HK-2 (cell line): ENCODE measurements around the gene PRSS16.
"Not testable (repeated sequence)": the region's sequence is repeated elsewhere in the genome, so short reads cannot be mapped to it uniquely, and the experiment has no call there.

Source experiments
- DNase-seq: peaks from one replicate; pipeline ENCODE4 v3.0.0-alpha.2; 2018; ENCODE audit not compliant: unreplicated experiment

Gene PRSS16

GRCh38 chr6:27247133-27247836 is at the start of gene PRSS16:
TSS of gene PRSS16 (plus strand) at chr6:27247701. CDS start at chr6:27247738, 37 bp downstream.
- DNase-seq, result no peak

- DNase-seq, result no peak
Observed at GRCh38 chr6:27205375-27206278, 41.9 kb upstream of the PRSS16 start.

GRCh38 chr6:27206806-27207205 is 40.7 kb upstream of the PRSS16 start:
- no peak for DNase-seq

GRCh38 chr6:27208042-27208441 is 39.5 kb upstream of the PRSS16 start:
- no peak for DNase-seq

GRCh38 chr6:27209196-27209595 is 38.3 kb upstream of the PRSS16 start:
- no peak for DNase-seq

GRCh38 chr6:27209659-27210269 is 37.7 kb upstream of the PRSS16 start:
- DNase-seq, result no peak

- DNase-seq, result not testable (repeated sequence)
Observed at GRCh38 chr6:27213091-27213517, 34.4 kb upstream of the PRSS16 start.

- no peak for DNase-seq
Observed at GRCh38 chr6:27213544-27214125, 33.9 kb upstream of the PRSS16 start.

GRCh38 chr6:27214126-27214601 is 33.3 kb upstream of the PRSS16 start:
- no peak for DNase-seq

- no peak for DNase-seq
Observed at GRCh38 chr6:27216874-27217273, 30.6 kb upstream of the PRSS16 start.

- DNase-seq, result not testable (repeated sequence)
Observed at GRCh38 chr6:27222971-27223370, 24.5 kb upstream of the PRSS16 start.

GRCh38 chr6:27224729-27225128 is 22.8 kb upstream of the PRSS16 start:
- DNase-seq, result no peak

- DNase-seq, result no peak
Observed at GRCh38 chr6:27228963-27229477, 18.5 kb upstream of the PRSS16 start.

GRCh38 chr6:27230758-27231111 is 16.8 kb upstream of the PRSS16 start:
- DNase-seq, result no peak

GRCh38 chr6:27234576-27234975 is 12.9 kb upstream of the PRSS16 start:
- no peak for DNase-seq

GRCh38 chr6:27237089-27237803 is 10.3 kb upstream of the PRSS16 start:
- peak; percentile 72 for DNase-seq

GRCh38 chr6:27238010-27238983 is 9.2 kb upstream of the PRSS16 start:
- DNase-seq, result peak; percentile 48

- no peak for DNase-seq
Observed at GRCh38 chr6:27239258-27239657, 8.2 kb upstream of the PRSS16 start.

- DNase-seq, result no peak
Observed at GRCh38 chr6:27241443-27241842, 6.1 kb upstream of the PRSS16 start.
